Lower leg skin (tissue), 3 donors: ENCODE data around the gene LYZL1.

Experiments
- CTCF ChIP-seq, 3 donors: fragments of 450-650 bp; IDR thresholded peaks; one replicate each; pipeline ENCODE4 v1.5.1; 2016; ENCODE audit warnings: antibody characterized with exemption in 3 of 3, mild to moderate bottlenecking in 3 of 3, moderate library complexity in 2 of 3
- POLR2A ChIP-seq, 2 donors: fragments of 450-650 bp; IDR thresholded peaks; one replicate each; pipeline ENCODE4 v1.6.1; 2016 to 2017; ENCODE audit warnings: antibody characterized with exemption in 2 of 2, mild to moderate bottlenecking in 1 of 2, moderate library complexity in 1 of 2

- TF ChIP-seq CTCF (IDR thresholded peaks at IDR 0.05) (no peak), POLR2A (IDR thresholded peaks at IDR 0.05) (no peak)
These were observed 43.9 kb upstream of the LYZL1 start for GRCh38 chr10:29244978-29245377.
